PC-9 (cell line): Measurements from ENCODE around the gene SRGN. TPM values are rescaled to one million over a fixed set of nuclear protein-coding genes. Genes with fewer than 3 reads are reported as not detected.

Experiments
- BruUV-seq: library from RNA; stranded (reverse); fragments of 400-500 nt; replicated peaks from 2 replicates; lab custom pipeline; 2021; lab: Mats Ljungman, UMichigan
- CTCF ChIA-PET: fragments of 300-600 bp; sonication (Branson Sonifier 250); formaldehyde crosslinking; loops from one replicate; lab custom pipeline; 2022; ENCODE audit warnings: antibody characterized with exemption; lab: Charles Lee
- POLR2A ChIA-PET: fragments of 300-600 bp; sonication (Branson Sonifier 250); formaldehyde crosslinking; loops from one replicate; lab custom pipeline; 2022; ENCODE audit warnings: antibody characterized with exemption; ENCODE audit not compliant: unreplicated experiment; lab: Charles Lee
- DNase-seq, 2 experiments: peaks; one replicate each; pipeline versions ENCODE4 v3.0.0 to v3.0.0-alpha.2; 2015 to 2022; ENCODE audit warnings: mixed read lengths in 1 of 2
- H2AFZ ChIP-seq: fragments of 200-600 bp; sonication (generic); 2 replicates; pipeline ENCODE4 v1.8.1; 2017; ENCODE audit warnings: antibody characterized with exemption
- H3F3A ChIP-seq: fragments of 200-600 bp; sonication (generic); 2 replicates; pipeline ENCODE4 v1.8.1; 2017; ENCODE audit warnings: antibody characterized with exemption, mild to moderate bottlenecking, low read depth; ENCODE audit not compliant: insufficient read depth
- H3K27ac ChIP-seq: fragments of 200-600 bp; sonication (generic); 2 replicates; pipeline ENCODE4 v1.6.1; 2016; ENCODE audit warnings: mixed run types
- H3K27me3 ChIP-seq: fragments of 200-600 bp; sonication (generic); 2 replicates; pipeline ENCODE4 v1.6.1; 2016; ENCODE audit warnings: low read depth, mixed run types; ENCODE audit not compliant: insufficient read depth
- H3K36me3 ChIP-seq: fragments of 200-600 bp; sonication (generic); 2 replicates; pipeline ENCODE4 v1.6.1; 2016; ENCODE audit warnings: low read depth, mixed run types
- H3K4me1 ChIP-seq: fragments of 200-600 bp; sonication (generic); replicated peaks from 2 replicates; pipeline ENCODE4 v1.6.1; 2016; ENCODE audit warnings: mixed run types; ENCODE audit not compliant: insufficient read depth
- H3K4me2 ChIP-seq: fragments of 200-600 bp; sonication (generic); 2 replicates; pipeline ENCODE4 v1.6.1; 2017; ENCODE audit warnings: mixed run types
- H3K4me3 ChIP-seq: fragments of 200-600 bp; sonication (generic); 2 replicates; pipeline ENCODE4 v1.6.1; 2016; ENCODE audit warnings: mixed run types
- H3K79me2 ChIP-seq: fragments of 200-600 bp; sonication (generic); 2 replicates; pipeline ENCODE4 v1.6.1; 2017; ENCODE audit warnings: low read depth, mixed run types
- H3K9me2 ChIP-seq: fragments of 200-600 bp; sonication (generic); 2 replicates; pipeline ENCODE4 v1.8.1; 2017; ENCODE audit warnings: mild to moderate bottlenecking; ENCODE audit not compliant: insufficient read depth
- H3K9me3 ChIP-seq: fragments of 200-600 bp; sonication (generic); 2 replicates; pipeline ENCODE4 v1.8.1; 2016; ENCODE audit warnings: low read depth; ENCODE audit not compliant: insufficient read depth
- H4K20me1 ChIP-seq: fragments of 200-600 bp; sonication (generic); 2 replicates; pipeline ENCODE4 v1.8.1; 2017; ENCODE audit not compliant: insufficient read depth
- EZH2 ChIP-seq: fragments of 200-600 bp; sonication (generic); IDR thresholded peaks from 2 replicates; pipeline ENCODE4 v1.8.0; 2017; ENCODE audit warnings: antibody characterized with exemption, low read depth
- intact Hi-C: fragments of 100-400 bp; cut with micrococcal nuclease; formaldehyde crosslinking; loops from one replicate; pipeline ENCODE4 v1.10.0; 2022; ENCODE audit not compliant: unreplicated experiment
- total RNA-seq: library from RNA; stranded (reverse); gene quantifications from 2 replicates; pipeline ENCODE4 v1.2.3, GENCODE V29; 2021
- TF ChIP-seq, protein P1 (sequence below): fragments of 200-600 bp; sonication (generic); conservative IDR thresholded peaks from 2 replicates; pipeline ENCODE4 v1.6.1; 2017; ENCODE audit warnings: mixed run types, antibody characterized with exemption, mild to moderate bottlenecking, moderate library complexity

The SRGN gene
- total RNA-seq, 1 experiment from 2014 or later: 58.9 TPM

DNA sequence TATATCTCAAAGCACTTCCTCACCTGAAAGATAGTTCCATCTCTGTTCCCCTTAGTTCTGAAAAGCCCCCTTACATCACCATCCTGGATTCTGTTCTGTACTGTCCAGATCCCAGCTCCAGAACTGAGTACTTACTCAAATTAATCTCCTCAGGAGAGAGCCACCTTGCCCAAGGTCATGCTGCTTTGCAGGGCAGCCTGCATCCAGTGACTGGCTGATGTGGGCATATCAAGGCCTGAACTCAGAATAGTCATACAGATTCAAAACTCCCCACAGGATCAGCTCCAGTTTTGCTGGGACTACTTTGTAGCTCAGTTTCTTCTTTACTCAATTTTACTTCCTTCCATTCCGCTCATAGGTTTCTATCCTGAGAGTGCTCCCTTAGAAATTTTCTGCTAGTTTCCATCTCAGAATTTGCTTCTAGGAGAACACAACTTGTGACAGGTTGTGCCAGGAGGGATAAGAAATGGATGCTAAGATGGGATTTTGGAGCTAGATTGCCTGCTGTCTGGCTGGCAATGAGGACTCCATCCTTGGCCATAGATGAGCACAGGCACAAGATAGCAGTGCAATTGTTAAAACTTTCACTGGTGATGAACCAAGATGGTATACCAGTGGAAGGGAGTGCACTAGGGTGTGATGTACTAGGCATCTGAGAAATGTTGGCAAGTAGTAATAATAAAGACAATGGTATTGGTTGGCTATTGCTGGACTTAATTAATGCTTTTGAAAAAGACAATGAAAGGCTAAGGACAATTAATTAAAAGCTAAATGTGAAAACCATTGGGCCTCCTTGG is 17.3 kb downstream of the SRGN start:
- Histone ChIP-seq H3K36me3 (no peaks in the 10 kb centered on the region), H3K4me2 (no peak overlapping the region), H3F3A (no peaks in the 10 kb centered on the region), H3K4me1 (no peaks in the 10 kb centered on the region), H3K27me3 (no peaks in the 10 kb centered on the region), H3K27ac (no peak overlapping the region), H3K9me3 (no peaks in the 10 kb centered on the region), H3K9me2 (no peaks in the 10 kb centered on the region), H4K20me1 (no peaks in the 10 kb centered on the region), H2AFZ (no peak overlapping the region), H3K4me3 (no peak overlapping the region), H3K79me2 (no peaks in the 10 kb centered on the region)
- no TSS peak for BruUV-seq
- DNase-seq: no peak
- intact Hi-C loops: loop anchor here (5.0 kb wide), 1 partner anchor 302 kb away; no protein-coding TSS in a partner anchor
- TF ChIP-seq, protein P1, sequence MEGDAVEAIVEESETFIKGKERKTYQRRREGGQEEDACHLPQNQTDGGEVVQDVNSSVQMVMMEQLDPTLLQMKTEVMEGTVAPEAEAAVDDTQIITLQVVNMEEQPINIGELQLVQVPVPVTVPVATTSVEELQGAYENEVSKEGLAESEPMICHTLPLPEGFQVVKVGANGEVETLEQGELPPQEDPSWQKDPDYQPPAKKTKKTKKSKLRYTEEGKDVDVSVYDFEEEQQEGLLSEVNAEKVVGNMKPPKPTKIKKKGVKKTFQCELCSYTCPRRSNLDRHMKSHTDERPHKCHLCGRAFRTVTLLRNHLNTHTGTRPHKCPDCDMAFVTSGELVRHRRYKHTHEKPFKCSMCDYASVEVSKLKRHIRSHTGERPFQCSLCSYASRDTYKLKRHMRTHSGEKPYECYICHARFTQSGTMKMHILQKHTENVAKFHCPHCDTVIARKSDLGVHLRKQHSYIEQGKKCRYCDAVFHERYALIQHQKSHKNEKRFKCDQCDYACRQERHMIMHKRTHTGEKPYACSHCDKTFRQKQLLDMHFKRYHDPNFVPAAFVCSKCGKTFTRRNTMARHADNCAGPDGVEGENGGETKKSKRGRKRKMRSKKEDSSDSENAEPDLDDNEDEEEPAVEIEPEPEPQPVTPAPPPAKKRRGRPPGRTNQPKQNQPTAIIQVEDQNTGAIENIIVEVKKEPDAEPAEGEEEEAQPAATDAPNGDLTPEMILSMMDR: no peak
- TF ChIP-seq EZH2: no peak
- ChIA-PET CTCF (interaction anchor here (1.2 kb wide), 1 partner anchor 16 kb away, joined by 3 read pairs; no protein-coding TSS in a partner anchor), POLR2A (interaction anchor here (0.7 kb wide), 1 partner anchor 9 kb away, joined by 6 read pairs; no protein-coding TSS in a partner anchor)

DNA sequence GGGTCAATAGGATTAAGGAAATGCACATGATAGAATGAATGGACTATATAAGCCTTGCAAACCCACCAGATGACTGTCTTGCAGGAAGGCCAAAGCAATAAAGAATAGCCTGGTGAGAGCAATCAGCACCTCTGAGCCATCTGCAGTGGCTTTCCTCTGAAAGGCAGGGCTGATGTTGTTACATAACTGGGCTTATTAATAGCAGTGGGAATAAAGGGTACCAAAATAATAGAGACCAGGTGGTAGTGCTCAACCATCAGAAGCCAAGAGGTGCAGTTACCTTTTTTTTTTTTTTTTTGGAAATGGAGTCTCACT is 19.2 kb downstream of the SRGN start:
- H4K20me1 ChIP-seq: no peaks in the 10 kb centered on the region
- intact Hi-C loops: no loop called here
- H3K36me3 ChIP-seq: no peaks in the 10 kb centered on the region
- H2AFZ ChIP-seq: no peak overlapping the region
- no peak overlapping the region for H3K27ac ChIP-seq
- H3K9me3 ChIP-seq: no peaks in the 10 kb centered on the region
- TF ChIP-seq, protein P1: no peak
- TF ChIP-seq EZH2: no peak
- no peaks in the 10 kb centered on the region for H3K4me1 ChIP-seq
- H3F3A ChIP-seq: no peaks in the 10 kb centered on the region
- no peaks in the 10 kb centered on the region for H3K79me2 ChIP-seq
- H3K4me2 ChIP-seq: no peak overlapping the region
- H3K27me3 ChIP-seq: no peaks in the 10 kb centered on the region
- no peaks in the 10 kb centered on the region for H3K9me2 ChIP-seq
- BruUV-seq: no TSS peak
- DNase-seq: no peak
- ChIA-PET CTCF (no interaction called here), POLR2A (no interaction called here)
- no peak overlapping the region for H3K4me3 ChIP-seq

DNA sequence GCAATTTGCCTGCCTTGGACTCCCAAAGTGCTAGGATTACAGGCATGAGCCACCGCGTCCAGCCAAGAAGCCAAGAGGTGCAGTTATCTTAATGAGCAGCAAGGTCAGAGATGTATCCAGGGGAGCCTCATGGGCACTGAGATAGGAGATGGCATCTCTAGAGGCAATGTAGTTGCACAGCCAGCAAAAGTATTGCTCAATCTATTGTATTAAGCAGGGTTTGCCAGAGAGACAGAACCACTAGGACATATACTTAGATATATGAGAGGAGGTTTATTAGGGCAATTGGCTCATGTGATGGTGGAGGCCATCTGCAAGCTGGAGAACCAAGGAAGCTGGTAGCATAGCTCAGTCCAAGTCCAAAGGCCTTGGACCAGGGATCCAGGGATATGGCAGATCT is 19.8 kb downstream of the SRGN start:
- H3K27ac ChIP-seq: no peak overlapping the region
- ChIA-PET POLR2A (no interaction called here), CTCF (no interaction called here)
- intact Hi-C loops: no loop called here
- H3K9me3 ChIP-seq: no peaks in the 10 kb centered on the region
- no peaks in the 10 kb centered on the region for H3K36me3 ChIP-seq
- TF ChIP-seq EZH2: no peak
- TF ChIP-seq, protein P1: no peak
- DNase-seq: no peak
- H3F3A ChIP-seq: no peaks in the 10 kb centered on the region
- no peaks in the 10 kb centered on the region for H3K79me2 ChIP-seq
- H3K4me3 ChIP-seq: no peak overlapping the region
- H3K4me2 ChIP-seq: no peak overlapping the region
- no peaks in the 10 kb centered on the region for H3K4me1 ChIP-seq
- no peaks in the 10 kb centered on the region for H3K9me2 ChIP-seq
- no peaks in the 10 kb centered on the region for H4K20me1 ChIP-seq
- no peak overlapping the region for H2AFZ ChIP-seq
- no peaks in the 10 kb centered on the region for H3K27me3 ChIP-seq
- BruUV-seq: no TSS peak
